Stomach (tissue), 9 donors: ENCODE data around the gene LNPEP. TPM values are rescaled to one million over a fixed set of nuclear protein-coding genes. Genes with fewer than 3 reads are reported as not detected.

ENCODE experiments used
- DNase-seq, 2 donors: peaks; one replicate each; pipeline versions ENCODE4 v3.0.0 to v3.0.0-alpha.2; 2013 to 2019
- H3K27ac ChIP-seq, 5 donors: fragments of 200-600 bp in 4 of 5; sonication (generic) in 4 of 5; one replicate each; pipeline ENCODE4 v1.5.1; 2013 to 2019; ENCODE audit warnings: mild to moderate bottlenecking in 1 of 5, moderate library complexity in 1 of 5
- H3K27me3 ChIP-seq, 3 donors: fragments of 200-600 bp; sonication (generic); one replicate each; pipeline ENCODE4 v1.5.1; 2017 to 2019; ENCODE audit warnings: mixed run types in 1 of 3
- H3K36me3 ChIP-seq, 4 donors: fragments of 200-600 bp; sonication (generic); 1 replicate in 3 of 4; 2 replicates in 1 of 4; pipeline ENCODE4 v1.5.1; 2016 to 2019
- H3K4me1 ChIP-seq, 4 donors: fragments of 200-600 bp; sonication (generic); one replicate each; pipeline ENCODE4 v1.5.1; 2016 to 2019
- H3K4me3 ChIP-seq, 4 donors: fragments of 200-600 bp; sonication (generic) in 3 of 4; one replicate each; pipeline ENCODE4 v1.5.1; 2016 to 2019; ENCODE audit warnings: mild to moderate bottlenecking in 1 of 4
- H3K9me3 ChIP-seq, 4 donors: fragments of 200-600 bp; sonication (generic); one replicate each; pipeline ENCODE4 v1.5.1; 2016 to 2019
- CTCF ChIP-seq, 7 experiments: fragments of 450-650 bp in 4 of 7; fragments of 200-600 bp in 3 of 7; sonication (generic) in 3 of 7; IDR thresholded peaks; one replicate each; pipeline ENCODE4 v1.5.1; 2016 to 2019; ENCODE audit warnings: antibody characterized with exemption in 7 of 7, control low read depth in 2 of 7, mild to moderate bottlenecking in 1 of 7
- EP300 ChIP-seq: sonication (generic); formaldehyde crosslinking; IDR thresholded peaks from one replicate; pipeline ENCODE4 v1.6.1; 2017; ENCODE audit warnings: antibody characterized with exemption
- POLR2A ChIP-seq, 4 donors: fragments of 450-650 bp; IDR thresholded peaks; one replicate each; pipeline ENCODE4 v1.6.1; 2016; ENCODE audit warnings: antibody characterized with exemption in 4 of 4, control low read depth in 2 of 4, mild to moderate bottlenecking in 1 of 4, moderate library complexity in 1 of 4
- POLR2AphosphoS5 ChIP-seq, 3 donors: sonication (generic); formaldehyde crosslinking; IDR thresholded peaks; one replicate each; pipeline ENCODE4 v1.6.1; 2016; ENCODE audit warnings: antibody characterized with exemption in 3 of 3
- WGBS, 5 donors: extraction: QIAGEN DNeasy Blood & Tissue Kit in 3 of 5; methylation state at CpG; one replicate each; pipeline versions ENCODE4 v1.1.5 to v1.1.7; 2013 to 2018; 5-methylcytosine and 5-hydroxymethylcytosine counted together
- intact Hi-C: fragments of 100-400 bp; cut with DNase I; formaldehyde crosslinking; loops from one replicate; pipeline ENCODE4 v1.15.1; 2023; ENCODE audit warnings: low total_unique reads
- polyA plus RNA-seq, 3 donors: library from polyadenylated mRNA; stranded (reverse); fragments of 200-250 nt; gene quantifications; one replicate each; pipeline ENCODE4 v1.2.3, GENCODE V29; 2013
- total RNA-seq, 5 donors: library from RNA; depleted of rRNA; stranded (reverse); fragments of >200 nt; gene quantifications; one replicate each; pipeline versions ENCODE4 v1.1.0 to v1.2.3, GENCODE V29; 2014 to 2016
- donor health status: healthy with polysubstance abuse.
- donor health status: Bipolar disorder and iron deficiency.
- donor health status: healthy.

Gene LNPEP
- total and polyA plus RNA-seq, 8 donors = 2.0 to 160 (median 28.9) TPM

DNA sequence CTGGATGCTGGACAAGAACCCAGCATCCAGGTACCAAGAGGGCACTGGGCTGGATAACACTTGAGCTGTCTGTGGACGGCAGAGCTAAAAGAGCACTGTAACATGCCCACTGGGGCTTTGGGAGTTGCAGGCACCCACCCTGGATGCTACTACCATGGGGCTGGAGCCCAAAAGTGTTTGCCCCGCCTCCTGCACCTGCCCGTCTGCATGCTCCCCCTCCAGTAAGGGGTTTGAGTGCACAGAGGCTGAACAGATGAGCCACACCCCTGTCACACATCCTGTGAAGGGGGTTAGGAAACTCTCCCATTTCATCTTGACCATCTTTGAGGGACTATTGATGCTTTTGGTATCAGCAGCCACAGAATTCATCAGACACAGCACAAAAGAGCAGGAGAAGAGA is 137.5 kb downstream of the LNPEP start:
- DNase-seq = no peak
- H3K27me3 ChIP-seq = no peaks in the 10 kb centered on the region
- 86 to 97% (median 94%) methylated on average over 3 of the region's 3 CpGs for WGBS, 5 donors
- peaks cover 0 to 7% (median 2%) of the 10 kb centered on the region in 4 donors for H3K4me1 ChIP-seq
- H3K27ac ChIP-seq = no peak overlapping the region
- no peak for TF ChIP-seq POLR2AphosphoS5 (IDR thresholded peaks at IDR 0.05)
- TF ChIP-seq POLR2A (IDR thresholded peaks at IDR 0.05) = no peak
- no peak for TF ChIP-seq CTCF (IDR thresholded peaks at IDR 0.05)
- TF ChIP-seq EP300 = no peak
- intact Hi-C loops = no loop called here
- H3K9me3 ChIP-seq = no peaks in the 10 kb centered on the region
- H3K4me3 ChIP-seq = no peak overlapping the region
- H3K36me3 ChIP-seq = no peaks in the 10 kb centered on the region

DNA sequence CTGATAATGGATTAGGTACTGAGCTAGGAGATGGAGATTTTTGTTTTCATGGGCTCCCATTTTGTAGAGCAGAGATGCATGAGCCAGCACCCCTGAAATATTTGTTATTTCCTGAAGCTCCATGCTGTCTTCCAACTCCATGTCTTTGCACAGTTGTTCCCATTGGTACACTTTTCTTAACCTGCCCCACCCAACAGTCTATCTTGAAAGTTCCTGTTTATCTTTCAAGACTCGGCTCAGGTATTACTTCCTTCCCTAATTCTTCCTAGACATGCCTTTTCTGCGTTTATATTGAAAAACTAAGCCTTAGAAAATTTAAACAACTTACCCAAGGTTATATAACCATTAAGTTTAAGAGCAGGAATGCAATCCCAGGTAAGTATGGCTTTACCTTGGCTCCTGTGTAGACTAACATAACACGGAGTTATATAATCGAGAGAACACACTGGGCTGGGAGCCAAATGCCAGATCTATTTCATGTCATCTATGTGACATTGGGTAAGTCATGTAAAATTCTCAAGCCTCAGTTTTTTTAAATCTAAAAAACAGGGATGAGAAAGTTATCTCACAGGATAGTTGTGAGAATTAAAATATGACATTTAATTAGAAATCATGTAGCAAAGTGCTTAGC is 139.1 kb downstream of the LNPEP start:
- no peaks in the 10 kb centered on the region for H3K36me3 ChIP-seq
- DNase-seq = peak in 1 of 2 donors; percentile 30
- TF ChIP-seq POLR2A (IDR thresholded peaks at IDR 0.05) (no peak), EP300 (no peak), POLR2AphosphoS5 (IDR thresholded peaks at IDR 0.05) (no peak), CTCF (IDR thresholded peaks at IDR 0.05) (no peak)
- no peaks in the 10 kb centered on the region for H3K27me3 ChIP-seq
- H3K9me3 ChIP-seq = no peaks in the 10 kb centered on the region
- no peak overlapping the region for H3K27ac ChIP-seq
- H3K4me1 ChIP-seq = peaks cover 0 to 7% (median 5%) of the 10 kb centered on the region in 4 donors
- intact Hi-C loops = no loop called here
- WGBS, 5 donors = 32 to 47% (median 35%) methylated on average over 4 of the region's 4 CpGs
- no peak overlapping the region for H3K4me3 ChIP-seq

- no peaks in the 10 kb centered on the region for H3K9me3 ChIP-seq
- no peak overlapping the region for H3K27ac ChIP-seq
- WGBS, 5 donors = 90 to 94% (median 93%) methylated on average over 5 of the region's 5 CpGs
- H3K27me3 ChIP-seq = no peaks in the 10 kb centered on the region
- TF ChIP-seq POLR2AphosphoS5 (IDR thresholded peaks at IDR 0.05) (no peak), CTCF (IDR thresholded peaks at IDR 0.05) (no peak), POLR2A (IDR thresholded peaks at IDR 0.05) (no peak)
- no peak for DNase-seq
- peaks cover 0 to 7% (median 5%) of the 10 kb centered on the region in 4 donors for H3K4me1 ChIP-seq
- intact Hi-C loops = no loop called here
- H3K36me3 ChIP-seq = no peaks in the 10 kb centered on the region
- H3K4me3 ChIP-seq = no peak overlapping the region
Measured at GRCh38 chr5:97075649-97076048, 139.8 kb downstream of the LNPEP start.

DNA sequence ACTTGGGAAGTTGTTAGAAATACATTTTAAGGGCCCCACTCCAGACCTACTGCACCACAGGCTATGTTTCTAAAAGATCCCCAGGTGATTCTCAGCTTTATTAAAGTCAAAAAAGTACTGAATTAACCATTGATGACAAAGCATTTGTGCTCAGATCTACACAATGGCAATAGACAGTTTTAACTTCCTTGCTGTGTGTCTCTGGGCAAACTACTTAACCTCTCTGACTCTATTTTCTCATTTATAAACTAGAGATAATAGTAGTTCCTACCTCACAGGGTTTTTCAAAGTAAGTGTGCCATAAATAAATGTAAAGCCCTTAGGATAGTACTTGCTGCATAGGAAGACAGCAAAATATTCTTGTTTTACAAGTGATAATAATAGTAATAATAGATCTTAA is 140.2 kb downstream of the LNPEP start:
- DNase-seq = no peak
- Histone ChIP-seq H3K4me3 (no peak overlapping the region), H3K36me3 (no peaks in the 10 kb centered on the region), H3K27me3 (no peaks in the 10 kb centered on the region), H3K9me3 (no peaks in the 10 kb centered on the region), H3K4me1 (peaks cover 0 to 7% (median 5%) of the 10 kb centered on the region in 4 donors), H3K27ac (no peak overlapping the region)
- no peak for TF ChIP-seq CTCF (IDR thresholded peaks at IDR 0.05)
- intact Hi-C loops = no loop called here
